CD4-positive, alpha-beta T cell treated with Interleukin-4 for 1 hour (primary cell): ENCODE data around the gene CYP2W1.
"Not testable (repeated sequence)": the region's sequence is repeated elsewhere in the genome, so short reads cannot be mapped to it uniquely, and the experiment has no call there.

Source experiments
- DNase-seq, 2 donors: peaks; one replicate each; pipeline ENCODE4 v3.0.0-alpha.2; 2020 to 2022

The CYP2W1 gene

DNA sequence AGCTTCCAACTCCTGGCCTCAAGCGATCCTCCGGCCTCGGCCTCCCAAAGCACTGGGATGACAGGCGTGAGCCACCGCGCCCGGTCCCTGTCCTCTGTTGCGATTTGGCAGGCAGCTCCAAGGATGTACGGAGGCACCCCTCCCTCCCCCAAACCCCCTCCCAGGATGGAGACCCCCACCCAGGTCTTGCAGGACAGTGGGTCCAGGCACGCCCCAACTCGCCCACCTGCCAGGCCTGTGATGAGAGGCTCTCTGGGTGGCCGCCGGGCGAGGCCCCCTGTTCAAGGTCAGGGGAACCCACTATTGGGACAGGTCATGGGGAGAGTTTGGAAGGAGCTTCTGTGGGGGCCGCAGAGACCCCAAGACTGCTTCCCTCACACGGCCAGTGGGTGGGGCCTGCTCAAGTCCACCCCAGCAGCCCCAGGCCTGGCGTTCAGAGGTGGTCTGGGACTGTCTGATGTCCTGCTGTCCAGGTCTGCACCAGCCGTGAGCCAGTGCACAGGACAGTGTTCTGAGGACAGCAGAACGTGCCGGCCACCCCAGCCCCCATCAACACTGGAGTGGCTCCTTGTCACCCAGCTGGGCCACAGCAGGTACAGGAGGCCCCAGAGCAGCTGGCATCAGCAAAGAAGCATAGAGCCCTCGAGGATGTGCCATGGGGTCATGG is 31.0 kb upstream of the CYP2W1 start:
- DNase-seq: no peak

DNA sequence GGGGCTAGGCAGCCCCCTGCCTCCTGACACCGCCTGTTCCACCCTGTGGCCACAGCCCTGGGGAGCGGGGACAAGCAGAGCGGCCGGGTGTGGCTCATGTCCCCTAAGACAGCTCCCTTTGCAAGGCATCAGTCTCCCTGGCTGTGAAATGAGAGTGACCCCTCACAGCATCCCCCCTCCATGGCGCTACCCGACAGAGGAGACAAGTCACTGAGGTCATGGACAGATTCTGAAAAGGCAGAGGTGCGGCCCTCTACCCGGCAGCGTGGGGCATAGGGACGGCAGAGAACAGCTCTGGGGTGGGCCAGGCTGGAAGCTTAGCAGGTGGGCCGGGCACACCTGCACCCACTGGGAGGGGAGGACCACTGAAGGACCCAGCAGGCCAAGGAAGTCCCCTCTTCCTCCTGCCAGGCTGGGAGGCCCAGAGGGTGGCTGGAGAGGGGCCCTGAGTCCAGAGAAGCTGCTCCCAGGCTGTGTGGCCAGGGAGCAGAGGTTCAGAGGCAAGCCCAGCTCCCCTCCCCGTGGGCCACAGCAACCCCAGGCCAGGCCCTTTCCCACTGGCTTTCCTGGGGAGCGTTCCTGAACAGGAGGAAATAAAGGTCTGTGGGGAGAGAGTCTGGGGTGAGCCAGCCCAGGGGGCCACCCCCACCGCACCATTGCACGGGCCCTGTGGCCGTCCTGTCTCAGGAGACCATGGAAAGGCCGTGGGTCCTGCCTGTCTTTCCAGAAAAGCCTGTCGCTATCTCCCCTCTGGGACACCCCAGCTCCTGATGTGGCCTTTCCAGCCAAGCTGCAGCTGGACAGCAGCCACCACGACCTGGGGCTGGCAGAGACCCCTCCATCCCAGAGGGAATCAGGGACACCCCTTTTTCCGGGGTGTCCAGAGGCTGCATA is 30.2 kb upstream of the CYP2W1 start:
- no peak for DNase-seq

DNA sequence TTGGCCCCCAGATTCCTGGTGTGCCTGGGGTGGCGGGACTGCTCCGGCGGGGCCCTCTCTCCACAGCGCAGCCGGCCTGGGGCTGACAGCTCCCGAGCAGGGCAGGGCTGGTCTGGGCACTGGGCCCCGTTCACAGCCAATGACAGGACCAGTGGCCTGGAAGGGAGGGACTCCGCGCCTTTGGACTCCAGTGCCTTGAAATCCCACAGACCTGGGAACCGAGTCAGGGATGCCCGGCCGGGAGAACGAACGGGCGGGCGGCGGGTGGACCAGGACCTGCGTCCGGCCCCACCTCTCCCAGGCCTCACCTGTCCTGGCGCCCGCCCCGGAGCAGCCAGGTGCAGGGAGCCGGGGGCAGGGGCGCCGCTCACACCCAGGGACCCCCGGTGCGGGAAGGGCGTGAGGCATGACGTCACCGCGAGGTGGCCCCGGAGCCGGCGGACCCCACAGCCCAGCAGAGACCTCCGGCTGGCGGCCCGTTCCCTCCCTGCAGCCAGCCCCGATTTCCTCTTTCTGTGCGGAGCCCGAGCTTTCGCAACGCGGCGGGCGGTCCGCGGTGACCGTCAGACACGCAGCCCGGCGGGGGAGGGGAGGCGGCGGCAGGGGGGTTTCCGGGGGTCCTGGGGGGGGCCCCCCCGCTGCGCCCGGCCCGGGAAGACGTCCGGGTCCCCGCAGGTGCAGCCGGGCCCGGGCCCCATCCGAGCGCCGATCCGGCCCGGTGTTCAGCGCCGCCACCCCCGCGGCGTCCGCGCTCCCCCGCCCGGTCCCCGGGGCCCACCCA is 29.2 kb upstream of the CYP2W1 start:
- DNase-seq: peak in 1 of 2 donors; percentile 60

DNA sequence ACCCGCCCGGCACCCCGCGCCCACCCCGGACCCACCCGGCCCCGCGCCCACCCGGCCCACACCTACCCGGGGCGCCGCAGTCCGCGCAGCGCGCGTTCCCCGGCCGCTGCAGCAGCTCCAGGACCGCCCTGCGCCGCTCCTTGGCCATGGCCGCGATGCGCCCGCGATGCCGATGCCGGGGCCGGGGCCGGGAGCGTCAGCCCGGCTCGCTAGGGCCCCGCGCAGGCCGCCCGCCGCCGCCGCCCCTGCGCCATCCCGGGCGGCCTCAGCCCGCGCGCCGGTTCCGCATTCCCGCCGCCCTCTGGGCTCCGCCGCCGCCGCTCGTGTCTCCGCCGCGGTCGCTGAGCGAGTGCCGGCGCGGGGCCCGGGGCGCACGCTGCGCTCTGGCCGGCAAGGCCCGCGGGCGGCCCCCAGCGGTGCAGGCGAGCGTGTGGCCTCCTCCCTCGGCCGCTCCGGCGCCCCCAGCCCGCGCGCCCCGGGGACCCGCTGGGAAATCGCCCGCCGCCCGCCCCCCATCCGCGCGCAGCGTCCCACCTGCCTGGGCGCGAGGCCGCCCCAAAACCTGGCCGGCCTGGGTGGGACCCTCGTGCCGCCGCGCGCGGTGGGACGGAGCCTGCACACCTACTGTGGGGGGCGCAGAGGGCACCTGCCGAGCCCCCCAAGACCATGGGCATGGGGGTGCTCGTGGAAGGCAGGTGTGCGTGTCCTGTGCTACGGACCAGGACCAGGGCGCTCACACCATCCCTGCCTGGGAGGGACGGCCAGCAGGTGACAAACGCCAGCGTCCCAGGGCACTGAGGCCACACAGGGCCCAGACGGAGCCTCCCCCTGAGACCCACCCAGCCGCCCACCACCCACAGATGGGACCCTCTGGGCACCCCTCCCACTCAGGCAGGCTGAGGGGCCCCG is 28.4 kb upstream of the CYP2W1 start, which contains the start of gene ADAP1:
TSS of gene ADAP1 (minus strand) at position 351 of the 909 bp plus-strand sequence. CDS start at position 148, 203 bp downstream.
- peak; percentile 59 to 62 for DNase-seq

DNA sequence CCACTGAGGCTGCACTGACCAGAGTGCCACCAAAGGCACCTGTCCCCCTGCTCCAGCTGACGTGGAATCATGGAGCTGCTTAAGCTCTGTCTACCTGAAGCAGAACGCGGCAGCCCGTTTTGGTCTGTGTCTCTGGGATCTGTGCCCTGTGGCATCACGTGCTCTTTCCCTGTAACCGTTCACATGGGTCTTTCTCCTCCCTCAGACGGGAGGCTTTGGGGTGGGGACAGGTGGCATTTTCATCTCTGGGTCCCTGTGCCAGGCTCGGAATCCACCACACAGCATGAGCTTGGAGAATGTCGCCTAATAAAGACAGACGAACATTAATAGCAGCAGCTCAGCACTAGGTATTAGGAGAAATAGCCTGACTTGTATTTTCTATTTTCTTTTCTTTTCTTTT is 26.9 kb upstream of the CYP2W1 start:
- DNase-seq: no peak

DNA sequence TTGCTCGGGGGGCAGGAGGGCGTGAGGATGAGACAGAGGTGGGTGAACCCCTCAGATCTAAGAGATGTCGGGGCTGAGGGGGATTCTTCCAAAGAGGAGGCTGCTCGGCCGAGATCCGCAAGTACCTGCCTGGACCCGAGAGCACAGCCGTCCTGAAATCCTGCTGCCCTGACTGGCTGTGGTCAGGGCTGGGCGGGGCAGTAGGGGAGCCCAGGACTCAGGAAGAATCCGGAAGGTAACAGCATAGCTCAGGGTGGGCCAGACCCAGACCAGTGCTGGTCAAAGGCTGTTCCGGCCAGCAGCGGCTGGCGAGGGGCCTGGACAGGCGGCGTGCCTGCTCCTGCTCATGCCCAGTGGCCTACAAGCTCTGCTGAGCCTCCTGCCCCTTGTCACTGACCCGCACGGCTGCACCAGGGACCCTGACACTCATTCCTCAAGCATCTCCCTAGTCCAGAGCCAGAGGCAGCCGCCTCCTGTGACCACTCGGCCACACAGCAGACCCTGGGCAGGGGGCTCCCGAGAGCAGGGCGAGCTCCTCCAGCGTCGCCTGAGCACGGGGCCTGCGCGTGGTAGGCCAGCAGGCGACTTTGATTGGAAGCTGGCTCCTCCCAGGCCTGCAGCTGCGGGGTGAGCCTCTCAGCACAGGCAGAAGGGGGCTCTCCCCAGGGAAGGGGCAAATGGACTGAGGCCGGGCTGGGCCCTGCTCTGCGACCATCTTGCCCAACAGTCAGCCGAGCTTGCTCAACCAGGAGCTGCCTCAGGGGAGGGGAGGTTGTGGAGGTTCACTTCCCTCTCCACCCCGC is 25.4 kb upstream of the CYP2W1 start:
- DNase-seq: peak in 1 of 2 donors; percentile 68

DNA sequence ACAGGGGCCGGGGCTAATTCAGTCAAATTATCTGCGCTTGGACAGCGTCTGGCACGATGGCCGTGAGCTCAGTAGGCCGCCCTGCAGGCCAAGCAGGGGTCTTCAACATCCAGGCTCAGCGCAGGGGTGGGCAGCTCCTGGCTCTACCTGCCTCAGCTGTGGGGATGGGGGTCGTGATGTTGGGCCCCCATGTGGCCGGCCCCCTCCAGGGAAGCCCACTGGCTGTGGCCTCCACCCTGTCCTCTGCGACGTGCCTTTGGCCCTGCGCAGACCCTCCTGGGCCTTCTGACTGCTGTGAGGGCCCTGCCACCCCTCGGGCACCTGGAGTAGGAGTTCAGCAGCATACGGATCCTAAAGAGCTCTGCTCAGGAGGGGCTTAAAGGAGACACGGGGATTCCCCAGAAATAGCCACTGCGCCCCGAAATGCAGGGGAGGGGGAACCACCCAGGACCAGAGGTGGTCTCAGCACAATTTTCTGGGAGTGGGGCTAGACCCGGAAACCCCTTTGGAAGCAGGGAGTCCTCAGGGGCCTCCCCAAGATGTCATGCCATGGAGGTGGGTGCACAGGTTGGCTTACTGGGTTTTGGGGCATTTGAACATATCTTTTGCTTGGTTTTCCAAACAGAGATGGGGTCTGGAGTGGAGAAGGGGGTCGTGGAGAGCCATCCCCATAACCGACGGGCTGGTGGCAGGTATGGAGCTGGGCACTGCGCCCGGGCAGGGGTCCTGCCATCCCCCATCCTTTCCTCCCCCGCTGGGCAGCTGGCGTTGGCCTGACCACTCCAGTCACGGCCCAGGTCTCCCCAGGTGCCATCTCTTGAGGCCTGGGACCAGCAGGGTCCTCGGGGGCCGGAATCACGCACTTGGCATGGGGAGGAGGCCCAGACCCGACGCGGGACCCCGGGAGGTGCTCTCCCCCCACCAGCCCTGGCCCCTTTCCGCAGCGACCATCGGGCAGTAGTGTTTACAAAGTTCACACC is 24.5 kb upstream of the CYP2W1 start:
- DNase-seq: no peak

DNA sequence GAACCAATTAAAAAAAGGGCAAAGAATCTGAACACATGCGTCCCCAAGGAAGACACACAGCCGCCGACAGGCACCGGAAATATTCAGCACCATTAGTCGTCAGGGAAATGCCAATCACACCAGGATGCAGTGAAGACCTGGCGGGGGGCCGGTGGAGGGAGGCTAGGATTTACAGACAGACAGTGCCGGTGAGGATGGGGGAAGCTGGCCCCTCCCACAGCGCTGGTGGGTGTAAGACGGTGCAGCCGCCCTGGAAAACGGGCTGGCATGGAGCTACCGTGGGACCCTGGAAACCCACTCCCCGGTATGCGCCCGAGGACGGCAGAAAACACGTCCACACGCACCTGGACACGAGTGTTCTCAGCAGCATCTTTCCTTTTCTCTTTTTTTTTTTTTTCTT is 23.7 kb upstream of the CYP2W1 start:
- no peak for DNase-seq

DNA sequence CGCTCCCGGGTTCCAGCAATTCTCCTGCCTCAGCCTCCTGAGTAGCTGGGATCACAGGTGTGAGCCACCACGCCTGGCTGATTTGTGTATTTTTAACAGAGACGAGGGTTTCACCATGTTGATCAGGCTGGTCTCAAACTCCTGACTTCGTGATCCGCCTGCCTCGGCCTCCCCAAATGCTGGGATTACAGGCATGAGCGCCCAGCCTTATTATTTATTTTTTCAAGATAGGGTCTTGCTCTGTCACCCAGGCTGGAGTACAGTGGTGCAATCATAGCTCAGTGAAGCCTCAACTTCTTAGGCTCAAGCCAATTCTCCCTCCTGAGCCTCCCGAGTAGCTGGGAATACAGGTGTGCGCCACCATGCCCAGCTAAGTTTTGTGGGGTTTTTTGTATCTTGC is 23.2 kb upstream of the CYP2W1 start:
- not testable (repeated sequence) for DNase-seq

DNA sequence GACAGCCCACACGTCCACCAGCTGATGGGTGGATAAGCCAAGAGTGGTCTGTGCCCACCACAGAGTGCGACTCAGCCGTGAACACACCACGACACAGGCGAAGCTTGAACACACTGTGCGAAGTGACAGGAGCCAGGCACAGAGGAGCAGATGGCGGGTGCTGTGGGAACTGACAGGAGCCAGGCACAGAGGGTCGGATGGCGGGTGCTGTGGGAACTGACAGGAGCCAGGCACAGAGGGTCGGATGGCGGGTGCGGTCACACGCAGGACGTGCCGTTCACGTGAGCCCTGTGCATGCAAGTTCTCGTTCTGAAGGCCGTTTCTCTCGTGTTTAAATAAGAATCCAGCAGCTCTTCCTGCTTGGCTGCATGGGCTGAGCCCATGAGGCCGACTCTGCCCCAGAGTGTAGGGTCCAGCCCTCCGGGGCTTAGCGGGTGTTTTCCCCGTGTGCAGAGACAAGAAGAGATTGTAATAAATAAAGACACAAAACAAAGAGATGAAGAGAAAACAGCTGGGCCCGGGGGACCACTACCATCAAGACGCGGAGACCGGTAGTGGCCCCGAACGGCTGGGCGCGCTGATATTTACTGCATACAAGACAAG is 22.6 kb upstream of the CYP2W1 start:
- no peak for DNase-seq

DNA sequence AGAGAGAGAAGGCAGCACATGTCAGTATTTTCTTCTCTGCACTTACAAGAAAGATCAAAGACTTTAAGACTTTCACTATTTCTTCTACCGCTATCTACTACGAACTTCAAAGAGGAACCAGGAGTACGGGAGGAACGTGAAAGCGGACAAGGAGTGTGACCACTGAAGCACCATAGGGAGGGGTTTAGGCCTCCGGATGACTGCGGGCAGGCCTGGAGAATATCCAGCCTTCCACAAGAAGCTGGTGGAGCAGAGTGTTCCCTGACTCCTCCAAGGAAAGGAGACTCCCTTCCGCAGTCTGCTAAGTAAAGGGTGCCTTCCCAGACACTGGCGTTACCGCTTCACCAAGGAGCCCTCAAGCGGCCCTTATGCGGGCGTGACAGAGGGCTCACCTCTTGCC is 22.0 kb upstream of the CYP2W1 start:
- DNase-seq: not testable (repeated sequence)

DNA sequence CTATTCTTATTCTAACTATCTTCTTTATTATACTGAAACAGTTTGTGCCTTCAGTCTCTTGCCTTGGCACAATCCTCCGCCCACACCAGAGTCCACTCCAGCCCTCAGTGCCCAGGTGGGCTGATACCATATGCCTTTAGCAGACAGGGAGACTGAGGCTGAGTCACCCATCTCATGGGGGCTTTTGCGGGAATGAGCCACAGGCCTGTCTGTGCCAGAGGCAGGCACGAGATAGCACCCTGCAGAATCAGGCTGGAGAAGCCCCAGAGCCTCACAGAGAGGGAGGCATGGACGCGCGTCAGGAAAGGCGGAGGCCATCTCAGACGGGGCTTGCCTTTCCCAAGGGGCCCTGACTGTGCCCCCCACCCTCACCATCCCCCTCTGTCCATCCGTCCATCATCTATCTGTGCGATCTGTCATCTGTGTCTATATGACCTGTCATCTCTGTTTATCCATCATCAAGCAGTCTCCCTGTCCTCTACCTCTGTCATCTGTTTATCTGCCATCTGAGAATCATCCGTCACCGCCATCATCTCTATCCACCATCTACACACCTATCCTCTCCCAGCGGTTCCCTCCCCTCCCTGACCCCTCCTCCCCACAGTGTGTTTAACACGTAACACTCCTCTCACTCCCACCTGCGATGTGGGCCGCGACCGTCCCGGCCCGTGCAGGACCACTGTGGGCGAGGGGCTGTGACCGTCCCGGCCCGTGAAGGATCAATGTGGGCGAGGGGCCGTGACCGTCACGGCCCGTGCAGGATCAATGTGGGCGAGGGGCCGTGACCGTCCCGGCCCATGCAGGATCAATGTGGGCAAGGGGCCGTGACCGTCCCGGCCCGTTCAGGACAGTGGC is 21.2 kb upstream of the CYP2W1 start:
- no peak for DNase-seq

DNA sequence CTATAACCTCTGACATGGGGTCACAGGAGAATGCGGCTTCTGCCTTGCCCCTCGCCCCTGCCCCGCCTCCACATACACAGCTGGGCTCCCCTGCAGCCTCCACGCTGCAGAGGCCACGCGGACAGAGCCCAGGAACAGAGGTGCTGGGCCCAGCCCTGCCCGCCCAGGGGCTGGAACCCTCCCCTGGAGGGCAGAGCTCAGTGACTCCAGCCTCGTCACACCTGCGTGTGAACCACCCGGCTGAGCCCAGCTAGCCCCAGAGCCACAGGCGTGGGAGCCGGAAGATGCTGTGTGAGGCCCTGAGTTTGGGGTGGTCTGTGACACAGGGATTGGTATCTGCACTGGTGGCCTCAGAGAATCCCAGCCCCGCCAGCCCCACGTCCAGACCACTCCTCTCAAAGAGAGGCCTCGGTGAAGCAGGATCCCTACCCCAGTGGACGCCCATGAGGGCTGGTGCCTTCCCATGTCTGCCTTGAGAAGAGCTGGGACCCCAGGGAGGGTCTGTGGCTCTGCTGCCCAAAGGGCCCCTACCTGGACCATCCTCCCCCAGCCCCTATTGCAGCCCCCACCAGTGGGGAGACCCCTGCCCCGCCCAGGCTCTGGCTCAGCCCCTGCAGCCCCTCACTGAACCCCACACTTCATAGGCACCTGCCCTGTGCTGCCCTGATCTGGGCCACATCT is 20.4 kb upstream of the CYP2W1 start:
- no peak for DNase-seq

DNA sequence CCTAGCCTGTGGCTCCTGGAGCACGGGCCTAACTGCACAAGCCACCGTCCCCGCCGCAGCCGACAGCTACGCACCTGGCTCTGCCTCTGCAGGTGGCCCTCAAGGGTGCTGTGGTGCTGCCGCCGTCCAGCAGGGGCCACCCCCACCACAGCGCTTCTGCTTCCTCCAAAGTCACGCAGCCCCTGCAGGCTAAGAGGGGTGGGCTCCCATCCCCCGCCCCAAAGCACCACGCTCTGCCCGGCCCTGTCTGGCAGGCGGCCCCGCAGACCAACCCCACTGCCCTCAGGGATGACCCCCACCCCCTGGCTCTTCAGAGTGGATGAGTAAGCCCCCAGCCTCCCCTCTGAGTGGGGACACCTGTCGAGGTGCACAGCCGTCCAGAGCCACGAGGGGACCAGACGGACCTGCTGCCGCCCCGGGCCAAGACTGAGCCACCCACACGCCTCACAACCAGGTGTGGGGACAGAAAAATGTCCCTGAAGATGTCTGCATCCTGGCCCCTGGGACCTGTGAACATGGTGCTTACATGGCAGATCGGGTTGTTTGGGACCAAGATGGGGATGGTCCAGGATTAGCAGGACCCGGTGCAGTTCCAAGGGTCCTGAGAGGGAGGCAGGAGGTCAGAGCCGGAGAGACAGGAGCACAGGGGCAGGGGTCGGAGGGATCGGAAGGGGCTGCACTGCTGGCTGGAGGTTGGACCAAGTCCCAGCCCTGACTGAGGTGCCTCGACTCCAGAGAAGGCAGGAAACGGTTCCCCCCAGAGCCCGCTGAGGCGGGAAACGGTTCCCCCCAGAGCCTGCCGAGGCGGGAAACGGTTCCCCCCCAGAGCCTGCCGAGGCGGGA is 19.5 kb upstream of the CYP2W1 start:
- no peak for DNase-seq

DNA sequence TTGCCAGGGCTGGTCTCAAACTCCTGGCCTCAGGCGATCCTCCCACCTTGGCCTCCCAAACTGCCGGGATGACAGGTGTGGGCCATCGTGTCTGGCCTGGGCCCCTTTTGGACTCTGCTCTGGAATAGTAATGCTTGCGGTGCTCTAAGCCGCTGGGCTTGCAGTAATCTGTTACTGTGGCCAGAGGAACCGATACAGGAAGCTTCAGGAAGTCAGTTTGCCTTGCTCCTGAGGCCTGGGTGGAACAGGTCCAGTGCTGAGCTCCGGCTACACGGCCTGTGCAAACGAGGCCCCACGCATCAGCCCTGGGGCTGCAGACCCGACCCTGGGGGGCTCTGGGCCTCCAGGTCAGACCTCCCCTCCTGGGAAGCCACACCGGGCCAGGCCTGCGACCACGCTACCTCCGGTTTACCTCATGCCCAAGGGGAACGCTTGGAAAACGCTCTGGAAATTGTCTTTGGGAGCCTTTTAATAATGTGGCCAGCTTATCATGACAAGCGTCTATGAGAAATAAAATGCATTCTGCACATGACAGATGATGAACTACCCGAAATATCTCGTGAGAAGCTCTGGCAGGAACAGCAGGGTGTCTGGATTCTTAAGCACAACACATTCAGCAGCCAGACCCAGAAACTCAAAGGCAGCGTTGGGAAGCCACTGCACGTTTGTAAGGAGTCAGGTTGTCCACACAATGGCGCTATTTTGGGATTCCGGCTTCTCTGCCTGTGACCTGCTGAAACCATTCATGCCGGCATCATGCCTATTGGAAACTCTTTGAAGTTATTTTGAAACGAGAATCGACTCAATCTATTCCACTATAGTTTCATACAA is 18.4 kb upstream of the CYP2W1 start:
- DNase-seq: no peak
